HepG2 (cell line): ENCODE measurements around the gene MIDN. TPM values are rescaled to one million over a fixed set of nuclear protein-coding genes. Genes with fewer than 3 reads are reported as not detected.

Source experiments
- ATAC-seq: fragments of 200-7000 bp; cut with Tn5 transposase; 3 replicates; pipeline ENCODE4 v1.9.1; 2020; ENCODE audit warnings: mild to moderate bottlenecking, moderate library complexity
- BruUV-seq: library from RNA; stranded (reverse); fragments of 400-500 nt; replicated peaks from 2 replicates; lab custom pipeline; 2021; lab: Mats Ljungman, UMichigan
- CTCF ChIA-PET: fragments of 300-600 bp; formaldehyde crosslinking; extraction: SDS; loops from one replicate; lab custom pipeline; 2021; ENCODE audit warnings: low total read pairs, inconsistent platforms, low intra/inter-chr PET ratio; lab: Yijun Ruan, JAX
- POLR2A ChIA-PET: fragments of 350-600 bp; sonication (Branson Sonifier 250); formaldehyde crosslinking; loops from one replicate; lab custom pipeline; 2020; ENCODE audit warnings: antibody characterized with exemption, inconsistent platforms; lab: Yijun Ruan, JAX
- DNase-seq: peaks from one replicate; pipeline ENCODE4 v3.0.0-alpha.2; 2015; ENCODE audit warnings: low spot score
- FAIRE-seq: peaks from 3 replicates; lab custom pipeline; 2011; peaks lifted over from hg19 to GRCh38; lab: Jason Lieb, UNC
- H2AFZ ChIP-seq: one replicate; pipeline ENCODE4 v1.6.1; 2011; ENCODE audit warnings: low read length, inconsistent platforms
- H3K27ac ChIP-seq: fragments of 300-600 bp; 3 replicates; pipeline ENCODE4 v1.8.0; 2011; ENCODE audit warnings: mixed run types, mild to moderate bottlenecking, mixed read lengths, low read length, inconsistent platforms; ENCODE audit not compliant: insufficient read depth; ENCODE audit errors: extremely low read length
- H3K27me3 ChIP-seq, 2 experiments: fragments of 200-600 bp in 1 of 2; 2 replicates in 1 of 2; 3 replicates in 1 of 2; pipeline versions ENCODE4 v1.6.0 to v1.8.0; 2011; ENCODE audit warnings: low read length in 2 of 2, mild to moderate bottlenecking in 2 of 2, moderate library complexity in 2 of 2, inconsistent platforms in 1 of 2; ENCODE audit not compliant: insufficient read depth in 2 of 2, control insufficient read depth in 1 of 2
- H3K36me3 ChIP-seq, 2 experiments: fragments of 200-600 bp in 1 of 2; replicated peaks in 1 of 2; 2 replicates in 1 of 2; 3 replicates in 1 of 2; pipeline versions ENCODE4 v1.5.1 to v1.8.0; 2011; ENCODE audit warnings: low read length in 2 of 2, inconsistent platforms in 1 of 2; ENCODE audit not compliant: insufficient read depth in 2 of 2, control insufficient read depth in 1 of 2
- H3K4me1 ChIP-seq: 2 replicates; pipeline ENCODE4 v1.5.1; 2012; ENCODE audit warnings: low read length, inconsistent platforms; ENCODE audit not compliant: insufficient read depth
- H3K4me2 ChIP-seq: 2 replicates; pipeline ENCODE4 v1.6.0; 2011; ENCODE audit warnings: low read depth, low read length, inconsistent platforms
- H3K4me3 ChIP-seq, 3 experiments: fragments of 200-600 bp in 1 of 3; sonication (generic), shearing (Covaris generic) in 1 of 3; replicated peaks in 1 of 3; 2 replicates each; pipeline ENCODE4 v1.5.1; 2011 to 2016; ENCODE audit warnings: low read length in 3 of 3, inconsistent platforms in 2 of 3, low read depth in 2 of 3, mild to moderate bottlenecking in 2 of 3, control low read depth in 1 of 3, mixed read lengths in 1 of 3; ENCODE audit not compliant: insufficient read depth in 1 of 3
- H3K79me2 ChIP-seq: one replicate; pipeline ENCODE4 v1.6.1; 2011; ENCODE audit warnings: low read length, inconsistent platforms; ENCODE audit not compliant: insufficient read depth
- H3K9ac ChIP-seq: 2 replicates; pipeline ENCODE4 v1.6.0; 2011; ENCODE audit warnings: mild to moderate bottlenecking, low read depth, low read length, inconsistent platforms; ENCODE audit not compliant: insufficient read depth
- H3K9me3 ChIP-seq: 2 replicates; pipeline ENCODE4 v1.5.1; 2012; ENCODE audit warnings: mild to moderate bottlenecking, low read length
- H4K20me1 ChIP-seq: 2 replicates; pipeline ENCODE4 v1.6.0; 2011; ENCODE audit warnings: inconsistent platforms, mild to moderate bottlenecking, low read length, moderate library complexity; ENCODE audit not compliant: insufficient read depth
- EEA1 ChIP-seq: sonication (generic); formaldehyde crosslinking; IDR thresholded peaks from 2 replicates; pipeline ENCODE4 v1.5.1; 2020; ENCODE audit warnings: mild to moderate bottlenecking, missing genetic modification reagents, borderline replicate concordance
- RAD51 ChIP-seq: fragments of 450-650 bp; IDR thresholded peaks from 2 replicates; pipeline ENCODE4 v1.6.1; 2016; ENCODE audit warnings: borderline replicate concordance
- RBM39 ChIP-seq: fragments of 200-400 bp; formaldehyde crosslinking; IDR thresholded peaks from one replicate; pipeline ENCODE4 v1.6.1; 2018; ENCODE audit warnings: antibody characterized with exemption, mild to moderate bottlenecking, low read depth, low read length; ENCODE audit not compliant: poor library complexity, severe bottlenecking
- WGBS: methylation state at CpG from one replicate; pipeline ENCODE4 v1.1.6; 2017; ENCODE audit warnings: low lambda C conversion rate; 5-methylcytosine and 5-hydroxymethylcytosine counted together
- in situ Hi-C: cut with HindIII; loops from 2 replicates; pipeline ENCODE4 v1.10.0; 2017; ENCODE audit warnings: low pct_unique_long_range_greater_than_20kb; ENCODE audit not compliant: extremely low pct_ligation_motif_present
- intact Hi-C: fragments of 100-400 bp; cut with micrococcal nuclease; formaldehyde crosslinking; loops from one replicate; pipeline ENCODE4 v1.10.0; 2022; ENCODE audit not compliant: unreplicated experiment
- polyA plus RNA-seq, 8 experiments: library from polyadenylated mRNA; depleted of rRNA in 3 of 8; stranded (reverse) in 7 of 8; unstranded in 1 of 8; fragments of >200 nt; fragmentation: Illumina TruSeq in 4 of 8; extraction: Trizol in 4 of 8; gene quantifications; 2 replicates each; pipeline versions ENCODE4 v1.2.1 to v1.2.3, GENCODE V29; 2011 to 2016; ENCODE audit warnings: low read depth in 4 of 8, missing spikeins in 1 of 8, mixed read lengths in 1 of 8; ENCODE audit not compliant: insufficient read depth in 1 of 8
- total RNA-seq, 5 experiments: library from RNA; depleted of rRNA; stranded (reverse); fragments of >200 nt; fragmentation: Illumina TruSeq; extraction: Trizol; gene quantifications; 2 replicates each; pipeline ENCODE4 v1.2.3, GENCODE V29; 2016; ENCODE audit warnings: low read depth in 1 of 5
- TF ChIP-seq, protein P1 (sequence below): sonication (generic); formaldehyde crosslinking; IDR thresholded peaks from 2 replicates; pipeline ENCODE4 v1.5.0; 2020; ENCODE audit warnings: missing genetic modification reagents
- TF ChIP-seq, protein P2 (sequence below): sonication (generic); formaldehyde crosslinking; IDR thresholded peaks from 2 replicates; pipeline ENCODE4 v1.5.0; 2020; ENCODE audit warnings: mild to moderate bottlenecking, missing genetic modification reagents, moderate library complexity
- TF ChIP-seq, protein P3 (sequence below): IDR thresholded peaks from 2 replicates; pipeline ENCODE4 v1.6.1; 2016; ENCODE audit warnings: low read depth, borderline replicate concordance
- TF ChIP-seq, protein P4 (sequence below), 2 experiments: sonication (generic) in 1 of 2; formaldehyde crosslinking in 1 of 2; IDR thresholded peaks; 2 replicates each; pipeline versions ENCODE4 v1.4.0 to v1.6.1; 2016 to 2020; ENCODE audit warnings: borderline replicate concordance in 1 of 2, low read depth in 1 of 2, mild to moderate bottlenecking in 1 of 2, missing genetic modification reagents in 1 of 2

MIDN gene
- total and polyA plus RNA-seq, 2 of the 13 experiments (the other 11 are each of a cell fraction or from before 2014, with no cell fraction given), result 8.4 to 18.0 TPM

DNA sequence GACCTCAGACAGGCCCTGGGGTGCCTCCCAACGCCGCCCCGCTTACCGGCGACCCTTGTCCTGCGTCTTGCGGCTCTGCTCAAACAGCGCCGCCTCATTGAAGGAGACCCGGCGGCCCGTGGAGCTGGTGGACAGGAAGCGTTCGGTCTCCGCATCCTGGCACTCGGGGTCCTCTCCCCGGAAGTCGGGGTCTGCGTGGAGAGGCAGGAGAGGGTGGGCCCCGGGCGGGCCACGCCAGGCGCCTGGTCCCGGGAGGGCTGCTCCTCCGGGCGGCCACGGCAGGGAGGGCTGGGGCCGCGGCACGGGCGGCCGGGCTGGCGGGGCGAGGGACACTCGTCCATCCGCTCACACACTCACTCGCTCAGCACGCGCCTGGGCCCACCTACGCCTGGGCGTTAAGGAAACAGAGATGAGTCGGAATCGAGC is 13.4 kb upstream of the MIDN start:
- Histone ChIP-seq H3K4me2 (no peak overlapping the region), H3K27ac (no peak overlapping the region), H3K4me1 (peaks cover 43% of the 10 kb centered on the region), H2AFZ (no peak overlapping the region), H3K36me3 (peaks cover 0 to 3% of the 10 kb centered on the region in 2 experiments; a peak in 1 of 5 replicates), H3K9me3 (no peaks in the 10 kb centered on the region), H3K4me3 (no peak overlapping the region), H3K9ac (no peak overlapping the region), H3K27me3 (no peaks in the 10 kb centered on the region), H3K79me2 (no peaks in the 10 kb centered on the region), H4K20me1 (no peaks in the 10 kb centered on the region)
- ATAC-seq (no peak), FAIRE-seq (no peak), DNase-seq (no peak)
- 99% methylated on average over 39 of the region's 43 CpGs for WGBS
- in situ Hi-C loops, result no loop called here
- TF ChIP-seq, protein P1, sequence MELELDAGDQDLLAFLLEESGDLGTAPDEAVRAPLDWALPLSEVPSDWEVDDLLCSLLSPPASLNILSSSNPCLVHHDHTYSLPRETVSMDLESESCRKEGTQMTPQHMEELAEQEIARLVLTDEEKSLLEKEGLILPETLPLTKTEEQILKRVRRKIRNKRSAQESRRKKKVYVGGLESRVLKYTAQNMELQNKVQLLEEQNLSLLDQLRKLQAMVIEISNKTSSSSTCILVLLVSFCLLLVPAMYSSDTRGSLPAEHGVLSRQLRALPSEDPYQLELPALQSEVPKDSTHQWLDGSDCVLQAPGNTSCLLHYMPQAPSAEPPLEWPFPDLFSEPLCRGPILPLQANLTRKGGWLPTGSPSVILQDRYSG, result no peak
- TF ChIP-seq, protein P2, sequence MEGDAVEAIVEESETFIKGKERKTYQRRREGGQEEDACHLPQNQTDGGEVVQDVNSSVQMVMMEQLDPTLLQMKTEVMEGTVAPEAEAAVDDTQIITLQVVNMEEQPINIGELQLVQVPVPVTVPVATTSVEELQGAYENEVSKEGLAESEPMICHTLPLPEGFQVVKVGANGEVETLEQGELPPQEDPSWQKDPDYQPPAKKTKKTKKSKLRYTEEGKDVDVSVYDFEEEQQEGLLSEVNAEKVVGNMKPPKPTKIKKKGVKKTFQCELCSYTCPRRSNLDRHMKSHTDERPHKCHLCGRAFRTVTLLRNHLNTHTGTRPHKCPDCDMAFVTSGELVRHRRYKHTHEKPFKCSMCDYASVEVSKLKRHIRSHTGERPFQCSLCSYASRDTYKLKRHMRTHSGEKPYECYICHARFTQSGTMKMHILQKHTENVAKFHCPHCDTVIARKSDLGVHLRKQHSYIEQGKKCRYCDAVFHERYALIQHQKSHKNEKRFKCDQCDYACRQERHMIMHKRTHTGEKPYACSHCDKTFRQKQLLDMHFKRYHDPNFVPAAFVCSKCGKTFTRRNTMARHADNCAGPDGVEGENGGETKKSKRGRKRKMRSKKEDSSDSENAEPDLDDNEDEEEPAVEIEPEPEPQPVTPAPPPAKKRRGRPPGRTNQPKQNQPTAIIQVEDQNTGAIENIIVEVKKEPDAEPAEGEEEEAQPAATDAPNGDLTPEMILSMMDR, result no peak
- ChIA-PET CTCF (no interaction called here), POLR2A (no interaction called here)
- intact Hi-C loops, result no loop called here
- BruUV-seq, result no TSS peak

DNA sequence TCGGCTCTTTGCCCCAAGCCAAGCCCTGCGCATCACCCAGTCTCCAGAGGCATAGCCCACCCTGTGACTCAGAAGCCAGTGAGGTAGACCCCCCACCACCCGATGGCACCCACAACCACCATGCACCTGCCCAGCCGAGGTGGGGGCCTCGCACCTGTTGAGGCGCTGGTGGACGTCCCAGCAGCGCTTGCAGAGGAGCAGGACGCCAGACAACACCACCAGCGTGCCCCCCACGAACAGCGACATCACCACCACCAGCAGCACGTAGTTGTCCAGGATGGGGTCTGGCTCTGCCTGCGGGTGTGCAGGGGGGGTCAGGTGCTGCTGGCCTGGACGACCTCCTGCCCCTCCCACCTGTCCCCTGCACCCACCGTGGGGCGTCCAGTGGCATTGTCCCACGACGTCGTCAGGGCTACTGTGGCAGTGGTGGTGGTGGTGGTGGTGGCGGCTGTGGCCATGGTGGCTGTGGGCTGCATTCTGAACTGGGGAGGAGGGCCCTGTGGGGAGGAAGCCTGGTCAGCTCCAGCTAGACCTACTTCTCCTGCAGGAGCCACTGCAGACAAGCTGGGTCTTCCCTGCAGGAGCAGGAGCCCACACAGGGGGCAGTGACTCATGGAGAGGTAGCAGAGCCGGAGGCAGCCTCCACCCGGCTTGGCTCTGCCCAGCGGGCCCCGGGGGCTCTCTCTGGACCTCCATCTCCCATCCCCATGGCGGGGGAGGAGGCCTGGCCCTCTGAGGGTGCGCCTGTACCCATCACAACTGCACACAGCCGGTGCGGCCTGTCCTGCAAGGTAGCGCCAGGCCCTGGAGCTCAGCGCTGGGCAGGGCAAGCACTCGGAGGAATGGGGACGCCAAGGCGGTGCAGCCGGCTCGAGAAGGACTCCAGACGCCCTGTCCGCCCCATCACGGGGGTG is 12.5 kb upstream of the MIDN start:
- 89% methylated on average over 20 of the region's 39 CpGs for WGBS
- H3K79me2 ChIP-seq, result no peaks in the 10 kb centered on the region
- ChIA-PET POLR2A (interaction anchor here (0.9 kb wide), 1 partner anchor 33 kb away, joined by 4 read pairs; the partner anchor contains the start of gene CIRBP), CTCF (no interaction called here)
- in situ Hi-C loops, result no loop called here
- no peaks in the 10 kb centered on the region for H4K20me1 ChIP-seq
- no peak overlapping the region for H3K4me3 ChIP-seq
- no peaks in the 10 kb centered on the region for H3K9me3 ChIP-seq
- intact Hi-C loops, result no loop called here
- H3K4me1 ChIP-seq, result peaks cover 41% of the 10 kb centered on the region
- H3K27me3 ChIP-seq, result no peaks in the 10 kb centered on the region
- no peak for FAIRE-seq
- no peak for ATAC-seq
- peaks cover 0 to 3% of the 10 kb centered on the region in 2 experiments; a peak in 1 of 5 replicates for H3K36me3 ChIP-seq
- BruUV-seq, result no TSS peak
- no peak overlapping the region for H3K9ac ChIP-seq
- DNase-seq, result no peak
- H3K4me2 ChIP-seq, result no peak overlapping the region
- H2AFZ ChIP-seq, result no peak overlapping the region
- H3K27ac ChIP-seq, result no peak overlapping the region
- TF ChIP-seq, protein P3, sequence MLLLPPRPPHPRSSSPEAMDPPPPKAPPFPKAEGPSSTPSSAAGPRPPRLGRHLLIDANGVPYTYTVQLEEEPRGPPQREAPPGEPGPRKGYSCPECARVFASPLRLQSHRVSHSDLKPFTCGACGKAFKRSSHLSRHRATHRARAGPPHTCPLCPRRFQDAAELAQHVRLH (CRISPR knock-in tag), result no peak
- TF ChIP-seq EEA1 (CRISPR knock-in tag) (0 out of 2 replicates have a peak, but pooled peaks have one; percentile 38), RBM39 (no peak), RAD51 (no peak)
- TF ChIP-seq, protein P4, sequence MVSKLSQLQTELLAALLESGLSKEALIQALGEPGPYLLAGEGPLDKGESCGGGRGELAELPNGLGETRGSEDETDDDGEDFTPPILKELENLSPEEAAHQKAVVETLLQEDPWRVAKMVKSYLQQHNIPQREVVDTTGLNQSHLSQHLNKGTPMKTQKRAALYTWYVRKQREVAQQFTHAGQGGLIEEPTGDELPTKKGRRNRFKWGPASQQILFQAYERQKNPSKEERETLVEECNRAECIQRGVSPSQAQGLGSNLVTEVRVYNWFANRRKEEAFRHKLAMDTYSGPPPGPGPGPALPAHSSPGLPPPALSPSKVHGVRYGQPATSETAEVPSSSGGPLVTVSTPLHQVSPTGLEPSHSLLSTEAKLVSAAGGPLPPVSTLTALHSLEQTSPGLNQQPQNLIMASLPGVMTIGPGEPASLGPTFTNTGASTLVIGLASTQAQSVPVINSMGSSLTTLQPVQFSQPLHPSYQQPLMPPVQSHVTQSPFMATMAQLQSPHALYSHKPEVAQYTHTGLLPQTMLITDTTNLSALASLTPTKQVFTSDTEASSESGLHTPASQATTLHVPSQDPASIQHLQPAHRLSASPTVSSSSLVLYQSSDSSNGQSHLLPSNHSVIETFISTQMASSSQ (IDR thresholded peaks at IDR 0.05; ENCODE audit: low read depth), result no peak
- TF ChIP-seq, protein P4 (CRISPR knock-in tag; IDR thresholded peaks at IDR 0.05; ENCODE audit: borderline replicate concordance), result no peak
